Activated T-cell treated with anti-CD3 and anti-CD28 coated beads for 1 hour (primary cell): ENCODE results near the gene OR56B4.

Source experiments
- DNase-seq: peaks from one replicate; pipeline ENCODE4 v3.0.0-alpha.2; 2020; ENCODE audit warnings: low read depth

Gene OR56B4

GRCh38 chr11:6151117-6151516 lies 43.6 kb downstream of the OR56B4 start:
- DNase-seq = no peak

DNA sequence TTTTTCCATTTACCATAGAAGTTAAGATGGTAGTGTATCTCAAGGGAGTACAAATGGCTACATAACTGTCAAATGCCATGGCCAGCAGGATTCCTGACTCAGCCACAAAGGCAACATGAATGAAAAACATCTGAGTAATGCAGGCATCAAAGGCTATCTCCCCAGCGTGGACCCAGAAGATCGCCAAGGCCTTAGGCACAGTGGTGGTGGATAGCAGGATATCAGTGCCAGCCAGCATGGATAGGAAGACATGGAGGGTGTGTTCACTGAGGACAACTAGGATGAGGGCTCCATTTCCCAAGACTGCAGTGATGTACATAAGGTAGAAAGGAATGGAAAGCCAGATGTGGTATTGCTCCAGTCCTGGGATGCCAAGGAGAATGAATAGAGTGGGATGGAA lies 44.6 kb downstream of the OR56B4 start:
- no peak for DNase-seq

- DNase-seq = no peak
These were observed 49.3 kb downstream of the OR56B4 start for GRCh38 chr11:6156628-6157359.
